Vagina (tissue), 2 donors: ENCODE results near the gene DLG5. TPM values are rescaled to one million over a fixed set of nuclear protein-coding genes. Genes with fewer than 3 reads are reported as not detected.

ENCODE experiments used
- DNase-seq, 2 donors: peaks; one replicate each; pipeline ENCODE4 v3.0.0-alpha.2; 2017; ENCODE audit errors: extremely low spot score in 2 of 2
- H3K27ac ChIP-seq: fragments of 200-600 bp; sonication (generic); one replicate; pipeline ENCODE4 v1.5.1; 2019
- H3K27me3 ChIP-seq: fragments of 200-600 bp; sonication (generic); one replicate; pipeline ENCODE4 v1.5.1; 2019
- H3K36me3 ChIP-seq, 2 donors: fragments of 200-600 bp; sonication (generic); one replicate each; pipeline ENCODE4 v1.5.1; 2017 to 2019
- H3K4me1 ChIP-seq: fragments of 200-600 bp; sonication (generic); one replicate; pipeline ENCODE4 v1.5.1; 2019
- H3K4me3 ChIP-seq, 2 donors: fragments of 200-600 bp; sonication (generic); 1 replicate in 1 of 2; 2 replicates in 1 of 2; pipeline ENCODE4 v1.5.1; 2016 to 2019
- H3K9me3 ChIP-seq: fragments of 200-600 bp; sonication (generic); one replicate; pipeline ENCODE4 v1.5.1; 2019
- POLR2A ChIP-seq, 2 donors: fragments of 450-650 bp; IDR thresholded peaks; one replicate each; pipeline ENCODE4 v1.6.1; 2017; ENCODE audit warnings: antibody characterized with exemption in 2 of 2, mild to moderate bottlenecking in 2 of 2, moderate library complexity in 2 of 2
- POLR2AphosphoS5 ChIP-seq, 2 donors: sonication (generic); formaldehyde crosslinking; IDR thresholded peaks; one replicate each; pipeline ENCODE4 v1.9.0; 2017; ENCODE audit warnings: antibody characterized with exemption in 2 of 2, mild to moderate bottlenecking in 2 of 2, low read depth in 1 of 2; ENCODE audit not compliant: insufficient read depth in 1 of 2
- intact Hi-C: fragments of 100-400 bp; cut with DNase I; formaldehyde crosslinking; loops from one replicate; pipeline ENCODE4 v1.15.1; 2023
- total RNA-seq: library from RNA; depleted of rRNA; stranded (reverse); fragments of >200 nt; gene quantifications from one replicate; pipeline ENCODE4 v1.2.3, GENCODE V29; 2016
- TF ChIP-seq, protein P1 (sequence below), 3 experiments: fragments of 450-650 bp in 2 of 3; fragments of 200-600 bp in 1 of 3; sonication (generic) in 1 of 3; IDR thresholded peaks; one replicate each; pipeline ENCODE4 v1.5.1; 2017 to 2019; ENCODE audit warnings: antibody characterized with exemption in 3 of 3, mild to moderate bottlenecking in 2 of 3, moderate library complexity in 2 of 3

The DLG5 gene
- total RNA-seq, 1 donor from 2014 or later, result 57.5 TPM

DNA sequence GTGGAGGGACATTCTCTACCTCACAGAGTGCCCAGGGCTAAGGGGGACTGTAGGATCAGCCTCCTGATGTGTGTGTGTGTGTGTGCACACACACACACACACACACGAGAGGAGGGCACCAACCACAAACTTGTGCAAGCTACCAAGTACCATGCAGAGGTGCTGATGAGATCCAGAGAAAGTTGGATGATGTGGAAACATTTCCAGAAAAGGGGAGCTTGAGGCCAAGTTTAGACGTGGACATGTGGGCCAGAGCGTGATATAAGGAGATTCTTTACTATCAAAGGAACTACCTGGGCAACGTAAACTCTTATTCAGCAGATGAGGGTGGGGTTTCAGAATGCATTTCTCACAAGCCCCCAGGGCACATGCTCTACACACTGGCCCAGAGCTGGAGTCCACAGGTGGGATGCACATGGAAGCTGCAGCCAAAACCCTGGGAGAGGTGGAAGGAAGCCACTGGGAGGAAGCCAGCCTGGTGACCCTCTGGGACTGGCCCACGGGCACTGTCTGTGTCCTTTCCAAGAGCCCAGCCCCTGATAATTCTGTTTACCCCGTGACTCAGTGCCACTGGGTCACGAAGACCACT is 53.5 kb downstream of the DLG5 start:
- Histone ChIP-seq H3K9me3 (no peaks in the 10 kb centered on the region), H3K4me3 (no peak overlapping the region), H3K27ac (peak overlapping the region; percentile 80), H3K36me3 (no peaks in the 10 kb centered on the region), H3K4me1 (peaks cover 77% of the 10 kb centered on the region), H3K27me3 (no peaks in the 10 kb centered on the region)
- intact Hi-C loops, result no loop called here
- TF ChIP-seq, protein P1, sequence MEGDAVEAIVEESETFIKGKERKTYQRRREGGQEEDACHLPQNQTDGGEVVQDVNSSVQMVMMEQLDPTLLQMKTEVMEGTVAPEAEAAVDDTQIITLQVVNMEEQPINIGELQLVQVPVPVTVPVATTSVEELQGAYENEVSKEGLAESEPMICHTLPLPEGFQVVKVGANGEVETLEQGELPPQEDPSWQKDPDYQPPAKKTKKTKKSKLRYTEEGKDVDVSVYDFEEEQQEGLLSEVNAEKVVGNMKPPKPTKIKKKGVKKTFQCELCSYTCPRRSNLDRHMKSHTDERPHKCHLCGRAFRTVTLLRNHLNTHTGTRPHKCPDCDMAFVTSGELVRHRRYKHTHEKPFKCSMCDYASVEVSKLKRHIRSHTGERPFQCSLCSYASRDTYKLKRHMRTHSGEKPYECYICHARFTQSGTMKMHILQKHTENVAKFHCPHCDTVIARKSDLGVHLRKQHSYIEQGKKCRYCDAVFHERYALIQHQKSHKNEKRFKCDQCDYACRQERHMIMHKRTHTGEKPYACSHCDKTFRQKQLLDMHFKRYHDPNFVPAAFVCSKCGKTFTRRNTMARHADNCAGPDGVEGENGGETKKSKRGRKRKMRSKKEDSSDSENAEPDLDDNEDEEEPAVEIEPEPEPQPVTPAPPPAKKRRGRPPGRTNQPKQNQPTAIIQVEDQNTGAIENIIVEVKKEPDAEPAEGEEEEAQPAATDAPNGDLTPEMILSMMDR (IDR thresholded peaks at IDR 0.05), result no peak
- no peak for TF ChIP-seq POLR2A (IDR thresholded peaks at IDR 0.05)
- TF ChIP-seq POLR2AphosphoS5 (IDR thresholded peaks at IDR 0.05; ENCODE audit: insufficient read depth in 1 of 2, low read depth in 1 of 2), result no peak
- DNase-seq, result no peak

DNA sequence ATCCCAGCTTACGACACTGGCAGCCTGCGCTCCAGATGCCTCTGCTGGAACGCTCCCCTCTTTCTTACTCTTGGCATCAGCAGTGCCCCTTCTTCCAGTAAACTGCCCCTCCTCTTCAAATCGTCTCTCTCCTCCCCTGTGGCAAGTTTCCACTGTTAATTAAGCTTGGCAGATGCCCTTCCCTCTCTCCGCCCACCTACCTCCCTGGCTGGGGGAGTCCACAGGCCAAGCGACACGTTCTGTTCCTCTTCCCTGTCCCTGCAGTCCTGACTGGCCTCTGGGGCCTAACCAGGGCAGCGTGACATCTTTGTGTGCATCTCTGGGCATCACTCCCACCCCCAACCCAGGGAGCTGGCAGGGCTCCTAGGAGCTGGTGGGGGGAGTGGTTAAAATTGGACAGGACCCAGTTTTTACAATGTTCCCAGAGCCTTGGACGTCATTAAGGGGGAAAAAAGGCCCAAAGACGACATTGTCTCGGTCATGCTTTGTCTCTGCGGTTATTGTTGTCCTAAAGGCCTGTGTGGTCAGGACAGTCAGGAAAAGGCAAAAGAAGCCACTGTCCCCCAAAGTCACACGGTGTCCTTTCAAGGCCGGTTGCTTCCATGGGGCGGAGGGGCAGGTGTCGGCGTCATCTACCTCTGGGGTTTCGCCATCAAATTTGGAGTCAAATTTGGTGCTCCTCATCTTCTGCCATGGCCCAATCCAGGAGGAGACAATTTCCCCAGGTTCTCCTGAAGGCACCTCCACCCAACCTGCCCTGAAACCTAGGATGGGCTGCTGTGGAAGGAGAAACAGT is 54.2 kb downstream of the DLG5 start:
- Histone ChIP-seq H3K36me3 (no peaks in the 10 kb centered on the region), H3K4me1 (peaks cover 77% of the 10 kb centered on the region), H3K27me3 (no peaks in the 10 kb centered on the region), H3K9me3 (no peaks in the 10 kb centered on the region), H3K4me3 (no peak overlapping the region), H3K27ac (peak overlapping the region; percentile 80)
- TF ChIP-seq POLR2A (IDR thresholded peaks at IDR 0.05), result no peak
- TF ChIP-seq POLR2AphosphoS5 (IDR thresholded peaks at IDR 0.05; ENCODE audit: insufficient read depth in 1 of 2, low read depth in 1 of 2), result peak in 1 of 2 donors; percentile 91
- TF ChIP-seq, protein P1 (IDR thresholded peaks at IDR 0.05), result no peak
- intact Hi-C loops, result no loop called here
- no peak for DNase-seq

DNA sequence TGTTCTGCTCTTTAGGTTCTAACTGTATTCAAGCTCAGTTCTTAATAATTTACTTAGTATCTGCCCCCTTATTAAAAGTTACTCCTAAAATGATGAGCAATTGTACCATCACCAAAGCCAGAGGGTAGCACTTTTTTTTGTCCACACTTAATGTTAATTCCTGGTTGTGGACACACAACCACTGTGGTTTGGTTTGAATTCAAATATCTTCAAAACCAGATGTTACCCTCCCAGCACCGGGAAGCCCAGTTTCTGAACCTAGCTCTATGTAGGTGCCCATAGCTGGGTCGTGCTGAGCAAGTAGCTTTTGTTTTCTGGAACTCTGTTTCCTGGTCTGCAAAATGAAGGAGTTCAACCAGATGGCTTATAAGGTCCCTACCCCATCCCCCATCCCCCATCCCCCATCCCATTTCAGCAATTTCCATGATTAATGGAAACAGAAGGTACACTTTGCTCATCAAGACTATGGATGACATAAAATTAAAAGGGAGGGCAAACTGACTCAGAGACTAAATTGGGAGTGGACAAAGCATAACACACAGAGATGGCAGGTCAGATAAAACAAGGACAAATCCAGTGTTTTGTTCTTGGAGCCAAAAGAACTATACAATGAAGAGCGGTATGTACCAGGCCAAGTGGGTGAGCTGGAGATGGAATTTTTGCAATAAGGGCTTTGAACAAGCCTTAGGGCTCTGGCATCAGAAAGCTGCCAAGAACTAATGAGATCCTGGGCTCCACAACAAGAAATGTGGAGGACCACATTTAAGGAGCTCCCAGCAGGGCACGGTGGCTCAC is 56.7 kb downstream of the DLG5 start:
- no peak overlapping the region for H3K4me3 ChIP-seq
- peak overlapping the region; percentile 59 for H3K27ac ChIP-seq
- TF ChIP-seq POLR2AphosphoS5 (IDR thresholded peaks at IDR 0.05; ENCODE audit: insufficient read depth in 1 of 2, low read depth in 1 of 2) (no peak), POLR2A (IDR thresholded peaks at IDR 0.05) (no peak)
- TF ChIP-seq, protein P1 (IDR thresholded peaks at IDR 0.05), result no peak
- no peaks in the 10 kb centered on the region for H3K9me3 ChIP-seq
- no peaks in the 10 kb centered on the region for H3K27me3 ChIP-seq
- DNase-seq, result no peak
- peaks cover 98% of the 10 kb centered on the region for H3K4me1 ChIP-seq
- no peaks in the 10 kb centered on the region for H3K36me3 ChIP-seq
- intact Hi-C loops, result loop anchor here (2.0 kb wide), 1 partner anchor 43 kb away; no protein-coding TSS in a partner anchor

DNA sequence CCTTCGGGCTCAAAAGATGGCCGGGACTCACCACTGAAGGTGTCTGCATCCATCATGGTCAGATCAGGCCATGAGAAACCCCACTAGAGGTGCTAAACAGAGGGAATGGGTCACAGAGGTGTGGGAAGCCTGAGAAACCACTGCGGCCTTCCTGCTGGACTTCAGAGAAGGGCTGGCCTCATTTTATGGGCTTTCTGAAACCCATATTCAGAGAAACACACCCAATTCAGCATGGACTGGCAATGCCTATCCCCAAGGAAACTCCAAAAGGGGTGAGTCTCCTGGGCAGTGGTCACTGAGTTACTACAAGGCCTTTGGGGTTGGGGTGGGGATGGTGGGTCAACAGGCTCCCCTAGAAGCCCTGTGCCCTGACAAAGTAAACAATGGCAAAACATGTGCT is 58.0 kb downstream of the DLG5 start:
- Histone ChIP-seq H3K27ac (peak overlapping the region; percentile 59), H3K4me3 (no peak overlapping the region), H3K27me3 (no peaks in the 10 kb centered on the region), H3K36me3 (no peaks in the 10 kb centered on the region), H3K4me1 (peaks cover 98% of the 10 kb centered on the region), H3K9me3 (no peaks in the 10 kb centered on the region)
- no peak for TF ChIP-seq POLR2AphosphoS5 (IDR thresholded peaks at IDR 0.05; ENCODE audit: insufficient read depth in 1 of 2, low read depth in 1 of 2)
- TF ChIP-seq, protein P1 (IDR thresholded peaks at IDR 0.05), result no peak
- TF ChIP-seq POLR2A (IDR thresholded peaks at IDR 0.05), result no peak
- intact Hi-C loops, result loop anchor here (2.0 kb wide), 1 partner anchor 44 kb away; no protein-coding TSS in a partner anchor
- DNase-seq, result no peak
